ENCODE data around the gene MPP3. TPM values are rescaled to one million over a fixed set of nuclear protein-coding genes. Genes with fewer than 3 reads are reported as not detected.

Gene MPP3
- total and polyA plus RNA-seq, 2 of the 4 experiments (the other 2 are of a cell fraction), result 5.7 to 11.9 TPM

- peaks cover 2% of the 10 kb centered on the region; the same call in 1 of the 2 replicates for H3K4me1 ChIP-seq (ENCODE audit: control insufficient read depth, insufficient read depth, low read length)
- CTCF ChIA-PET, result no interaction called here
- H3K9me3 ChIP-seq (ENCODE audit: control insufficient read depth, insufficient read depth, low read length), result no peaks in the 10 kb centered on the region
- no peak overlapping the region for H3K9ac ChIP-seq (ENCODE audit: low read depth, low read length)
- H2AFZ ChIP-seq (replicated peaks; ENCODE audit: low read length, poor library complexity), result no peak overlapping the region
- in situ Hi-C loops (cut with MboI; ENCODE audit: low sequenced_read_pairs), result no loop called here
- TF ChIP-seq NFE2L2 (IDR thresholded peaks at IDR 0.05; ENCODE audit: low read depth, low read length), result no peak
- no peak for TF ChIP-seq RAD21 (IDR thresholded peaks at IDR 0.05; ENCODE audit: low read length)
- TF ChIP-seq RCOR1 (IDR thresholded peaks at IDR 0.05; ENCODE audit: insufficient replicate concordance, low read length), result no peak
- no peak for TF ChIP-seq MAFK (IDR thresholded peaks at IDR 0.05; ENCODE audit: low read depth, low read length)
- no peak for TF ChIP-seq ELK1 (IDR thresholded peaks at IDR 0.05; ENCODE audit: borderline replicate concordance, low read depth, low read length)
- TF ChIP-seq CEBPB (IDR thresholded peaks at IDR 0.05; ENCODE audit: low read depth, low read length), result no peak
- TF ChIP-seq POLR2A (IDR thresholded peaks at IDR 0.05; ENCODE audit: low read depth, low read length), result no peak
- TF ChIP-seq, protein P1, sequence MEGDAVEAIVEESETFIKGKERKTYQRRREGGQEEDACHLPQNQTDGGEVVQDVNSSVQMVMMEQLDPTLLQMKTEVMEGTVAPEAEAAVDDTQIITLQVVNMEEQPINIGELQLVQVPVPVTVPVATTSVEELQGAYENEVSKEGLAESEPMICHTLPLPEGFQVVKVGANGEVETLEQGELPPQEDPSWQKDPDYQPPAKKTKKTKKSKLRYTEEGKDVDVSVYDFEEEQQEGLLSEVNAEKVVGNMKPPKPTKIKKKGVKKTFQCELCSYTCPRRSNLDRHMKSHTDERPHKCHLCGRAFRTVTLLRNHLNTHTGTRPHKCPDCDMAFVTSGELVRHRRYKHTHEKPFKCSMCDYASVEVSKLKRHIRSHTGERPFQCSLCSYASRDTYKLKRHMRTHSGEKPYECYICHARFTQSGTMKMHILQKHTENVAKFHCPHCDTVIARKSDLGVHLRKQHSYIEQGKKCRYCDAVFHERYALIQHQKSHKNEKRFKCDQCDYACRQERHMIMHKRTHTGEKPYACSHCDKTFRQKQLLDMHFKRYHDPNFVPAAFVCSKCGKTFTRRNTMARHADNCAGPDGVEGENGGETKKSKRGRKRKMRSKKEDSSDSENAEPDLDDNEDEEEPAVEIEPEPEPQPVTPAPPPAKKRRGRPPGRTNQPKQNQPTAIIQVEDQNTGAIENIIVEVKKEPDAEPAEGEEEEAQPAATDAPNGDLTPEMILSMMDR (conservative IDR thresholded peaks at IDR 0.05; ENCODE audit: low read depth, low read length), result no peak
- TF ChIP-seq, protein P2, sequence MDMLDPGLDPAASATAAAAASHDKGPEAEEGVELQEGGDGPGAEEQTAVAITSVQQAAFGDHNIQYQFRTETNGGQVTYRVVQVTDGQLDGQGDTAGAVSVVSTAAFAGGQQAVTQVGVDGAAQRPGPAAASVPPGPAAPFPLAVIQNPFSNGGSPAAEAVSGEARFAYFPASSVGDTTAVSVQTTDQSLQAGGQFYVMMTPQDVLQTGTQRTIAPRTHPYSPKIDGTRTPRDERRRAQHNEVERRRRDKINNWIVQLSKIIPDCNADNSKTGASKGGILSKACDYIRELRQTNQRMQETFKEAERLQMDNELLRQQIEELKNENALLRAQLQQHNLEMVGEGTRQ (IDR thresholded peaks at IDR 0.05; ENCODE audit: low read depth, low read length), result no peak
- TF ChIP-seq BHLHE40 (IDR thresholded peaks at IDR 0.05; ENCODE audit: low read depth, low read length), result no peak
- no peak for TF ChIP-seq RFX5 (IDR thresholded peaks at IDR 0.05; ENCODE audit: low read depth, low read length)
- no peak for TF ChIP-seq CHD1 (IDR thresholded peaks at IDR 0.05; ENCODE audit: low read depth, low read length)
- TF ChIP-seq MXI1 (IDR thresholded peaks at IDR 0.05; ENCODE audit: borderline replicate concordance, low read depth, low read length), result no peak
- TF ChIP-seq MAZ (IDR thresholded peaks at IDR 0.05; ENCODE audit: borderline replicate concordance, low read depth, low read length), result no peak
- TF ChIP-seq SMC3 (IDR thresholded peaks at IDR 0.05; ENCODE audit: low read depth, low read length), result no peak
- no peak for TF ChIP-seq FOS (IDR thresholded peaks at IDR 0.05; ENCODE audit: low read depth, low read length)
- no peak overlapping the region for H3K23ac ChIP-seq (ENCODE audit: low read depth, low read length)
- dilution Hi-C loops (cut with HindIII; ENCODE audit: low sequenced_read_pairs, unreplicated experiment), result no loop called here
- peaks cover 3% of the 10 kb centered on the region for H3K27me3 ChIP-seq (ENCODE audit: control insufficient read depth, insufficient read depth, low read length)
- intact Hi-C loops (cut with micrococcal nuclease), result no loop called here
- no peak overlapping the region for H3K4me2 ChIP-seq (ENCODE audit: low read depth, low read length)
- no peak overlapping the region for H3K56ac ChIP-seq (ENCODE audit: extremely low read depth, insufficient read depth, low read length)
- no peak overlapping the region for H4K8ac ChIP-seq (ENCODE audit: low read depth in 2 of 2, low read length in 2 of 2)
- no peak overlapping the region for H2BK5ac ChIP-seq (ENCODE audit: low read depth, low read length, poor library complexity, severe bottlenecking)
- H3K9me1 ChIP-seq (ENCODE audit: insufficient read depth, low read length), result no peaks in the 10 kb centered on the region
- no TSS peak for BruUV-seq (replicated peaks)
- no peak overlapping the region for H2BK15ac ChIP-seq (ENCODE audit: low read depth, low read length)
- no peak overlapping the region for H3K4ac ChIP-seq (ENCODE audit: low read depth, low read length)
- H2BK20ac ChIP-seq (ENCODE audit: low read depth, low read length), result no peak overlapping the region
- H3K27ac ChIP-seq (ENCODE audit: insufficient read depth, low read length), result no peak overlapping the region
- no peak overlapping the region for H2AK9ac ChIP-seq (replicated peaks; ENCODE audit: low read depth, low read length, poor library complexity)
- POLR2A ChIA-PET (ENCODE audit: unreplicated experiment), result no interaction called here
- H2AK5ac ChIP-seq (ENCODE audit: low read depth, low read length), result no peak overlapping the region
- WGBS, 2 experiments (ENCODE audit: extremely low coverage in 2 of 2, insufficient read length in 1 of 2), result 84% methylated on average over 6 of the region's 27 CpGs; no CpG with 5 or more reads in 1 of the 2 experiments
- no peak overlapping the region for H4K5ac ChIP-seq (ENCODE audit: low read depth, low read length)
- H4K20me1 ChIP-seq (ENCODE audit: insufficient read depth, low read length), result no peaks in the 10 kb centered on the region
- H4K91ac ChIP-seq (ENCODE audit: insufficient read depth, low read depth, low read length), result no peak overlapping the region
- no peak overlapping the region for H3K14ac ChIP-seq (replicated peaks; ENCODE audit: low read depth, low read length)
- ATAC-seq (ENCODE audit: low read depth) (no peak), DNase-seq (no peak)
- no peak overlapping the region for H2BK120ac ChIP-seq (ENCODE audit: low read depth, low read length)
- H3K36me3 ChIP-seq (ENCODE audit: control insufficient read depth, insufficient read depth, low read length), result no peaks in the 10 kb centered on the region
- H3K18ac ChIP-seq (ENCODE audit: low read depth, low read length), result no peak overlapping the region
- H3K79me1 ChIP-seq (ENCODE audit: low read depth in 1 of 2, low read length in 2 of 2), result no peaks in the 10 kb centered on the region
- no peak overlapping the region for H3K4me3 ChIP-seq (ENCODE audit: insufficient read depth, low read depth, low read length)
Observed at GRCh38 chr17:43881758-43882505, 49.0 kb upstream of the MPP3 start.
